Measurements from ENCODE around the gene FOXP2.

GRCh38 chr7:114439581-114439980 lies 25.0 kb downstream of the FOXP2 start:
- no peak for TF ChIP-seq CTCF (IDR thresholded peaks at IDR 0.05)
- no peak for TF ChIP-seq POLR2A (IDR thresholded peaks at IDR 0.05)
